Fibroblast of skin of left quadriceps (primary cell): ENCODE measurements around the gene ANKRD62.
A peak's percentile ranks its signal among the peaks of the same experiment; 100 is the strongest.

Source experiments
- DNase-seq, 2 experiments: peaks; one replicate each; pipeline ENCODE4 v3.0.0-alpha.2; 2013; ENCODE audit warnings: low read depth in 2 of 2

The ANKRD62 gene

DNA sequence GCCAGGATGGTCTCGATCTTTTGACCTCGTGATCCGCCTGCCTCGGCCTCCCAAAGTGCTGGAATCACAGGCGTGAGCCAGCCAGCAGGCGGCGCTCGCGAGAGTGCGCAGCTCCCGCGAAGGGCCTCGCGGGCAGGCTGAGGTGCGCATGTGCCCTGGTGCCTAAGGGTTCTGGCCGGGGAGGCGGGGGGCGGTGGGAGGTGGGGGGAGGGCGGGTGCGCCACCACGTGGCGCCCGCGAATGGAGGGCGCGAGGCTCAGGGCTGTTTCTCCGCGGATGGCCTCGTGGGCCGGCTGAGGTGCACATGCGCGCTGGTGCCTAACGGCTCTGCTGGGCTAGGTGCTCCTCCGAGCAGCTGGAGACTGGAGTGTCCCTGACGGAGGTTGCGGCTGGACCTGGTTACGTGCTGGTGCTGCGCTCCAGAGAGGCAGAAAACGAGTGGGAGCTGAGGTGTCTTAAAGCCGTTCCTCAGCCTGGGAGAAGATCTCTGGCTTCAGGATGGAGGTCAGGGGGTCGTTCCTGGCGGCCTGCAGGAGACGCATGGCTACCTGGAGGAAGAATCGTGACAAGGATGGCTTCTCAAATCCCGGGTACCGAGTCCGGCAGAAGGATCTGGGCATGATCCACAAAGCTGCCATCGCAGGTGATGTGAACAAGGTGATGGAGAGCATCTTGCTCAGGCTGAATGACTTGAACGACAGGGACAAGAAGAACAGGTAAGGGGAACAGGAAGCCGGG is at the start of gene ANKRD62:
Gene ANKRD62 (plus strand): TSS at position 324 of the 738 bp plus-strand sequence. CDS start 175 bp downstream, at position 499.
- DNase-seq, result no peak

DNA sequence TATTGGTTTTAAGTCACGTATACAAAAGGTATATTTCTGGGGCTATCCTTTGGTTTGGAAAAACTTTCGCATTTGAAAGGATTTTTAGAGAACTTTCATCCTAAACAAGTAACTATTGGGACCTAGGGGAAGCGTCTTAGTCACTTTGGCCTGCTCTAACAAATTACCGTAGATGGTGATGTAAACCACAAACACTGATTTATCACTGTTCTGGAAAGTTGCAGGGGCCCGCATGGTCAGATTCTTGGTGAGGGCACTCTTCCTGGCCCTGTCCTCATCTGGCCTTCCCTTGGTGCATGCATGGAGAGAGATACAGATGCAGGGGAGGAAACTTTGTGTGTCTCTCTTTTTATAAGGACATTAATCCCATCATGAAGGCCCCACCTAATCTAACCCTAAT is 49.1 kb upstream of the ANKRD62 start:
- DNase-seq, result no peak

DNA sequence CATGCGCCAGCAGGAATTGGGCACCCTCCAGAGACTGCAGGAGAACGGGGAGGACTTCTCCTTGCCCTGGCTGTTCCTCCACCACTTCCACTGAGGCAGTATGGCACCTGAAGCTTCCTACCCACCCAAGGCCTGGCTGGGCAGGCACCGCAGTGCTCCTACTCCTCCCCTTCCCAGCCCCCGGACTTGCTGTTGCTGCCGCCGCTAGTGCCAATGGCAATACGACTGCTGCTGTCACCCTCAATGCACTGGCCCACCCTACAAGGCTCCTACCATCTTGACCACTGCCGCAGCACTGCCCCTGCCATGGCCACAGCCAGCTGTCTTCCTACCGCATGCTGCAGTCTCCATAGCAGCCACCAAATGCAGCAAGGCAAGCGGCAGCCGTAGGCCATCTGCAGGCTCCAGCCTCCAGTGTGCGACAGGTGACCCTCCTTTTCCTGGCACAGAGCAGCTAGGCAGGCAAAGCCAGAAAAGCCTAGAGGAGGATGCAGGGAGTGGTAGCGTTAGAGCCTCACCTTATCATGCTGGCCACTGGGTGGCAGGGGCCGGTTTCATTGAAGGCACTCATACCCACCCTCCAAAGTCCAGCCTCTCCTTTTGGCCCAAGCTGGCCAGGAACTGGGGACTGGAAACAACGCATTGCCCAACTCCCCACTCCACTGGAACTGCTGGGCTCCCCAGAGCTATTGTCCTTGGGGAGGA is 47.4 kb upstream of the ANKRD62 start:
- DNase-seq, result no peak

DNA sequence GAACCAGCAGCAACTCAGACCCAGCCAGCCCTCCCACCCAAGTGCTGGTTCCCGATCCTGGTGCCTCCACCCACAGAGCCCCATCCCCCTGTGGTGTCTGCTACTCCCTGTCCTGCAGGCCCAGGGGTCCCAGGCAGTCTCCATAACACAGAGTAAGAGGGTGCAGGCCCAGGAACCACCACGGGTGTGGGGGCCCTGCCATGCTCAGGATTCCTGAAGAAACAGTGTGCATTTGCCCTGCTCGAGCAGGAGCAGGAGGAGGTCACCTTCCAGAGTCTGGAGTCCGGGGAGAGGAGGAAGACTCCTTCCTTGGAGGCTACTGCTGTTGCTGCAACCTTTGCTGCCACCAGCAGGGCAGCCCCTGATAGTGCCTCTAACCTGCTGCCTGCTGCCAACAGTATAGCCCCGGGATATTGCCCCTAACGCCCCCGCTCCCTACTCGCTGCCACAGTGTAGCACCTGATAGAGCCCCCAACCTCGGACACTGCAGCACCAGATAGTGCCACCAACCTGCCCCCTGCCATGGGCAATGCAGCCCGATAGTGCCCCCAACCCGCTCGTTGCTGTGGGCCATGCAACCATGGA is 46.8 kb upstream of the ANKRD62 start:
- DNase-seq, result no peak

DNA sequence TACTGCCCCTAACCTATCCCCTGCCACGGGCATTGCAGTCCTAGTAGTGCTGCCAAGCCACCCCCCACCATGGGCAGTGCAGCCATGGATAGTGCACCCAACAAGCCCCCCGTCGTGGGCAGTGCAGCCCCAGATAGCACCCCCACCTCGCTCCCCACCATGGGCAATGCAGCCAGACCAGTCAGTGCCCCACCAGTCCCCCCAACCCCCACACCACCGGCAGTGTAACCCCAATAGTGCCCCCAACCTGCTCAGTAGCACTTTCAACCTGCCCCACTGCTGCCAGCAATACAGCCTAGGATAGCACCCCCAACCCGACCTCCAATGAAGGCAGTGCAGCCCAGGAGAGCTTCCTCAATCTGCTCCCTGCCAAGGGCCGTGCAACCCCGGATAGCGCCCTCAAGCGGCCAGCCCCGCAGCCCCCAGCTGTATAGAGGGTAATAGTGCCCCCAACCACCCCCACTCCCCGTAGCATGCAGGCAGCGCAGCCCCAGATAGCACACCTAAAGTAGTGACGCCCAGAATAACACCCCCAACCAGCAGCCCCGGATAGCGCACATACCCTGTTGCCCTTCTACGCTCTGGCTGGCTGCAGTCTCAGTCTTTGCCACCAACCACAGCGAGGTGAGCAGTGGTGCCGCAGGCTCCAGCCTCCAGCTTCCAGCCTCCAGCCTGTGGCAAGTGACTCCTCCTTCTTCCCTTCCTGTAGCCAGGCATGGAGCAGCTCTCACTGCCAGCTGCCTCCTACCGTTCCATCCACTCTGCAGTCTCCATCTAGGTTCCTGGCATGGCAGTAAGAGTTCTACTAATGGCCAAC is 45.4 kb upstream of the ANKRD62 start:
- DNase-seq, result no peak

DNA sequence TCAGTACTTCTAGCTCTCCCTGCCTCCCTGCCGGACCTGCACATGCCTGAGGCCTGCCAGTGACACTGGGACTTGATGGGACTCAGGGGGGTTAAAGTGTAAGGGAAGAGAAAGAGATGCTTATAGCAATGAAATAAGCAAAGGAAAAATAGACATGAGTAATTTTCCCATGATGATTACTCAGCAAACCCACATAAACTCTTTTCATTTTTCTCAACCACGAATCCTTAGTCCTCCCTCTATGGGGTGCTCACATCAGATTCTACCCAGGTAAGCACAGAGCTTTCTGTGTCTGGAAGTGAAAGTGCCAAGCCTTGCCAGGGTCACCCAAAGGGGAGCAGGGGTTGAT is 44.8 kb upstream of the ANKRD62 start:
- DNase-seq, result peak in 1 of 2 experiments; percentile 43

DNA sequence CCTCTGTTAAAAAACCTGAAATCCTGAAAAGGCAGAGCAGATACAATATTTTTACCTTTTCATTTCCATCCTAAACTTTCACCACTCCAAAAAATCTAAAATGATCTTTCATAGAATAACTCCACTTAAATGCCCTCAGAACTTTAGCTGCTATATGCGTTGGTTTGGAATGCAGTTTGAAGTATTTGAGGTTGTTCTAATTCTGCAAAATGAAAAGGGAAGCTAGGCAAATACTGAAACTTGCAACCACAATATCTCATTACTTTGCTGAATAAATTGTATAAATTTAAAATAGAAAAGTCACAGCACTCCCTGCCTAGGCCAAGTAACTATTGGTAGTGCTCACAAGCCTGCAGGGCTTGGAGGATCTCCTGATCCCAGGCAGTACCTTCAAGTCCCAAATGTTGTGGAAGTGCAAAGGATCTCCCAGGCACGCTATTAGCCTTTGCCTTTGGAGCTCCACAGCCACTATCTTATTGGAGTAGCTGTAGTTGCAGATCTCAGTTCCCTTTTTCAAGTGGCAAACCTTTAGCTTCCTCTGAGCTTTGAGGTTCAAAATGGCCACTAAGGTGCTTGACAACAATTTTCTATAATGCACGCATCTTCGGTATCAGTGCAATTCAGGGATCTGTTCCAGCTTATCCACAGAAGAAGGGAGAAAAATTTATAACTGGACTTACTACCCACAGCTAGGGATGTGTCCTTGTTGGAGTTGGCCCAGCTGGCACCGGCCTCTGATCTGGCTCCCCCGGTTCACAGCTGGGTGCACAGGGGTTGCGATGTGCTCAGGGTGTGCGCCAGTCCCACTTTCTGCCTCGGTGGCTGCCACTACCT is 43.4 kb upstream of the ANKRD62 start:
- no peak for DNase-seq

DNA sequence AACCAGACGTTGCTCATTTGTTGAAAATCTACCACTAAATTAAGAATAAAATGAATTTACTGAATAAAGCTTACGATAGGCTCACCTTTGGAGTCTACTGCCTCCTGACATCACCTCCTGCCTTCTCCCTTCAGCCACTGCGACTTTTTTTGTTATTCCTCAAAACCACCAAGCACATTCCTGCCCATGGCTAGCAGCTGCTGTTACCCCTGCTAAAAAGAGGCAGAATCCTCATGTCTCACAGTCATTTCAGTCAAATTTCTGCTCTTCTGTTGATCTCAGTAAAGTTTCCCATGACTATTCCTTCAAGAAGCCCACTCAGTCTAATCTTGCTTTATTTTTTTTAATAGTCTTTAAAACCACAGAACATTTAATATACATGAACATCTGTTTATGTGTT is 40.8 kb upstream of the ANKRD62 start:
- no peak for DNase-seq

DNA sequence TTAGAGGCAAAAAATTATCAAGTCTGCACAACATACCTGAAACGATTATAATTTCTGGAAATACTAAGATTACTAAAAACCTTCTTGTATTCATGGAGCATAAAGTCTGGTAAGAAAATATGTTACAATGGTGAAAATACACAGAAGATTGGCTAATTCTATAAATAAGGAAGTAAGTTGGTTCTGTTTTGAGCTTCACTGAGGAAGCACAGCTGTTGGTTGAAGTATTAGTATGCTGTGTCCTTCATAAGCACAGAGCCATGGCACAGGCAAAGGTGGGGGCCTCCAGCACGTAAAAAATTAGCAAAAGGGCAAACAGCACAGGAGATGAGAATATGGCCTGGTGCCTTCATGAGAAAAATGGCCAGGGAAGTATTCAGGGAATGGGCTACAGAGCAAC is 40.4 kb upstream of the ANKRD62 start:
- DNase-seq, result no peak

DNA sequence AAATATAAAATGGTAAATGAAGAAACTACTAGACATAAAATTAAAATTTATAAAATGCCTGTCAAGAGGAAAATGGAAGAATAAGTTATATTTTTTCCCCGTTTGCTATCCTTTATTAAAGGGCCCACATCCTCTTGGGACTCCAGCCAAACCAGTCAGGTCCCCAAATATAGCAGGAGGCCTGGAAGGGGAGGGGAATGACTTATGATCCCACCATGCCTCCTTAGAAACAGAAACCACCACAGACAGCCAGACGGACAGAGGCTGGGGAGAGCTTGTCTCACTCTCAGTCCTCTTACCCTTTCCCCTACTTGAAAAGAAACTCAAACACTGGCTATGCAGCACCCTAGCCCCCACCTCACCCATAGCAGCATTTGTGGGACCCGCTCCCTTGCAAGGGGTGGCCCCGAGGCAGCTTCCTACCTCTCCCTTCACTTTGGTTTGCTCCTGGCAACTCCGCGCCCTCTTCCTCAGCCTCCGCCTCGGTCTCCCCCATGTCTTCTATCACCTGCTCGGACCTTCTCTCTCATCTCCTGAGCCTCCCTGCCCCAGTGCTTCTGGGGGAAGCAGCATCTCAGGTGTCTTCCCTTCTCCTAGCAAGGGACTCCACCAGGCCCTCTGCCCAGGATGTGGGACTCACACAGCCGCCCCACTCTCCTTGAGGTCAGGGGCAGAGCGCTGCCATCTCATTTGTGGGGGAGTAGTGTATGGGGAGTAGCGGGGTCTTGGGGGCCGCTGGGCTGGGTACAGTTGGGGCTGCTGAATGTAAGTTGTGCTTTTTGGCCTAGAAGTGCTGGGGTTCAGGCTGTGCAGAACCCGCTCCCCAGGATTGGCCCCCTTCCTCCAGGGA is 37.4 kb upstream of the ANKRD62 start:
- no peak for DNase-seq

DNA sequence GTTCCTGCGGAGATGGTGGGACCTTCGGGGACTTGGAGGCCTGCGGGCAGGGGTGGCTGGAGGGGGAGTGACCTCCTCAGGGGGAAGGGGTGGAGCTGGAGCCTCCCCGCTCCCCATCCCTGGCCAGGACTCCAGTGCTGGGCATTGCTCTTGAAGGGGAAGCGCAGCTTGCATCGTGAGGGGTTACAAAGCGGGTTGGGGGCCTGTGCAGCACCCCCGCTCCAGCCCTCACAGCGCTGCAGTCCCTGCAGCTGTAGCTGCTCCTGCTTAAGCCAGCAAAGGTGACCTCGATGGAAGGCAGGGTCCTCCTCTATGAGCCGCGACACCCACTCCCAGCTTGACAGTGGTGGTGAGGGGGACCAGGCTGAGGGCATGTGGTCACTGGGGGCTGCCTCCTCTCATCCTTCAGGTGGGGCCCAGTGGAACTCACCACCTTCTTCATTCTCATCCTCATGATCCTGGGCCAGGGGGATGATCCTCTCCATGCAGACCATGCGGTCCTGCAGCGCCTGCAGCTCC is 36.7 kb upstream of the ANKRD62 start:
- no peak for DNase-seq

DNA sequence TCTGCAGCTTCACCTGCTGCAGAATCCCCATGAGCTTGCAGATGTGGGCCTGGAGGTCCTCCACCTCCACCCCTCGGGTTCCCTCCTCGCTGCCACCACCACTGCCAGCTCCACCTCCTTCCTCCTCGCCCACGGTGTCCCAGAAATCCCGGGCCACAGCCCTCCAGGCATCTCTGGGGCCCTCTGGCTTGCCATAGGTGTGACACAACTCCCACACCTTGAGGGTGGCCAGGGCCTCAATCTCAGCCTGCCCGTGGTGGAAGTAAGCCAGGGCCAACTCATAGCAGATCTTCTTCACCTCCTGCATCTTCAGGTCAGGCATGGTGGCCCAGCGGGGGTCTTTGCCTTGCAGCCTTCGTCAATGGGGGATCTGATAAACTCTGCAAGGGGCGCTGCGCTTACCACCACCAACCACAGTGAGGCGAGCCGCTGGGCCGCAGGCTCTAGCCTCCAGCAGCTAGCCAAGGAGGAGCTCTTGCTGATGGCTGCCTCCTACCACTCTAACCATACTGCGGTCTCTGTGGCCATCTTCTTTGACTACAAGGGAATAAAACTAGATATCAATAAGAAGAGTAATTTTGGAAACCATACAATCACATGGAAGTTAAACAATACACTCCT is 36.1 kb upstream of the ANKRD62 start:
- no peak for DNase-seq

DNA sequence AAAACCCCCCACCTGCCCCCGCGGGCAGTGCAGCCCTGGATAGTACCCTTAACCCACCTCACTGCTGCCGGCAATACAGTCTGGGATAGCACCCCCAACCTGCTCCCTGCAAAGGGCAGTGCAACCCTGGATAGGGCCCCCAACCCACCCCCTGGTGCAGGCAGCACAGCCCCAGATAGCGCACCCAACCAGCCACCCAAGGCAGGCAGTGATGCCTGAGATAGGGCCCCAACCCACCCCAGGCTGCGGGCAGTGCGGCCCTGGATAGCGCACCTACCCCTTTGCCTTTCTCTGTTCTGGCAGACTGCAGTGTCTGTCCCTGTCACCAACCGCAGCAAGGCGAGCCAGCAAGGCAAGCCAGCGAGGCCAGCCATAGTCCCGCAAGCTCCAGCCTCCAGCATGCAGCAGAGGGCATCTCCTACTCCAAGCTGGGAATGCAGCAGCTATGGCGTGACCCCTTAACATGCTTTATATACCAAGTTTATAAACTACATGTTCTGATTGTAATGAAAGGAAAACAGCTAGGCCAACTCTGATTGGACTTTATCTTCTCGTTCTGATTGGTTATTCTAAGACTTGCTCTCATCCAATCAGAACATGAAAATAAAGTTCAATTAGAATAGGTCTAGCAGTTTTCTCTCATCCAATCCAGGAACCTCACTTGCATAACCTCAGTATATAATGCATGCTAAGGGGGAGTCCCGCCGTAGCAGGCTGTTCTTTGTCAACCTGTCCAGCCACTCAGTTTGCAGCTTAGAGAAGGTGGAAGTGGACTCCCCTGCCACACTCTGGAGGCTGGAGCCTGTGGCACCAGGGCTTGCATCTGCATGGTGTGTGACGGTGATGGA is 34.1 kb upstream of the ANKRD62 start:
- DNase-seq, result no peak

DNA sequence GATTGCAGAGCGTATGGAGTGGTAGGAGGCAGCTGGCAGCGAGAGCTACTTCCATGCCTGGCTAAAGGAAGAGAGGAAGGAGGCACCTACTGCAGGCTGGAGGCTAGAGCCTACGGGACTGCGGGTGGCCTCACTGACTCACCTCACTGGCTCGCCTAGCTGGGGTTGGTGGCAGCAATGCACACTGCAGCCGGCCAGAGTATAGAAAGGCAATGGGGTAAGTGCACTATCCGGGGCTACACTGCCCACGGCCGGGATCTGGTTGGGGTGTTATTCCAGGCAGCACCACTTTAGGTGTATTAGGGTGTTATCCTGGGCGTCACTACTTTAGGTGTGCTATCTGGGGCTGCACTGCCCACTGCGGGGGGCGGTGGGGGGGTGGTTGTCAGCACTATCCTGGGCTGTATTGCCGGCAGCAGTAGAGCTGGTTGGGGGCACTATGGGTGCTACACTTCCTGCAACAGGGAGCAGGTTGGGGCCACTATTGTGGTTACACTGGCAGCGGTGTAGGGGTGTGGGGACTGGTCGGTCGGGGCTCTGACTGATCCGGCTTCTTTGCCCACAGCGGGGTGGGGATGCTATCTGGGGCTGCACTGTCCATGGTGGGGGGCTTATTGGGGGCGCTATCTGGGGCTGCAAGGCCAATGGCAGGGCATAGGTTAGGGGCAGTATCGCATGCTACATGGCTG is 33.3 kb upstream of the ANKRD62 start:
- no peak for DNase-seq

DNA sequence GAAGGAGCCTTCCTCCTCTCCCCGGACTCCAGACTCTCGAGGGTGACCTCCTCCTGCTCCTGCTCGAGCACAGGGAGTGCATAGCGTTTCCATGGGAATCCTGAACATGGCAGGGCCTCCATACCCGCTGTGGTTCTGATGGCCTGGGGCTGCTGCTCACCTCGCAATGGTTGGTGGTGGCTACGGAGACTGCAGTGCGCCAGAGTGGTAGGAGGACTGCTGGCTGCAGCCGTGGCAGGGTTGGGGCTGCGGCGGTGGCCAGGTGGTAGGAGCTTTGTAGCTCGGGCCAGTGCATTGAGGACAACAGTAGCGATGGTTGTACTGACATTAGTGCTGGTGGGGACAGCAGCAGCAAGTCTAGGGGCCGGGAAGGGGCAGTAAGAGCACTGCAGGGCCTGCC is 32.0 kb upstream of the ANKRD62 start:
- no peak for DNase-seq

DNA sequence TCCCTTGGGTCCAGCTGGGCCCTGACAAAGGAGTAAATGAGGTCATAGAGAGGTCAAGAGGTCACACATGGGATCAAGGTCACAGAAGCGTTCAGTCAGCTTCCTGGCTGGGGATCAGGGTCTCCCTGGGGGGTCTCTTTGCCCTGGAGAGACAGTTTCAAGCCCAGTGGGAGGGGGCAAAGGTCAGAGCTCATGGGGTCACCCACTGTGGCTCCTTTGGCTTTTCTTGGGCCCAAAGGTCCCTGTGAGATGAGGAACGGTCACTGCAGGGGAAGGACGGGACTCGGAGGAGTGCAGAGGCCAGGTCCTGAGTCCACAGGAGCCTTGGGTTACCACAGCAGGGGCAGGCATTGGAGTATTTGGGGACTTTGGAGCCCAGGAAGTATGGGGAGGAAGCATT is 30.7 kb upstream of the ANKRD62 start:
- no peak for DNase-seq

DNA sequence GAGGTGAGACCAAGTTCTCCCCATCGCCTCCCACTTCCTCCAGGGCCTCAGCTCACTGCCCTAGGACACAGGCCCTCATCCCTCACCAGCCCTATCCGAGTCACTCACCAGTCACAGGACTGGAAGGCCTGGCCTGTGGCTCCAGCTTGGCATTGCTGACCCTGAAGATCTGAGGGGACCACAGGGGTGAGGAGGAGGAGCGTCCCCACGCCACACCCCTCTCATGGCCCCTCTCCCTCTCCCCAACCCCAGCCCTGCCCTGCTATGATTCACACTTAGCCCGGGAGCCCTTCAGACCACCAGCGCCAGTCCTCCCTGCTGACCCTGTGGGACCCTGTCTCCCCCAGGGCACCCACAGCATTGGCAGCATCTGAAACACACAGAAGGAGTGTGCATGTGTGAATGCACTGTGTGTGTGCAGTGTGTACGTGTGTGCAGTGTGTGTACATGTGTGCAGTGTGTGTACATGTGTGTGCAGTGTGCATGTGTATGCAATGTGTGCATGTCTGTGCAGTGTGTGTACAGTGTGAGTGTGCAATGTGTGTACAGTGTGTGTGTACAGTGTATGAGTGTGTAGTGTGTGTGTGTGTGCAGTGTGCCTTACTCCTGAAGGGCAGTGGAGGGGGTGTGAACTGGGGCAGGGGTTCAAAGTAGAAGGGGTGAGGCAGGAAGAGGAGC is 29.4 kb upstream of the ANKRD62 start:
- no peak for DNase-seq

DNA sequence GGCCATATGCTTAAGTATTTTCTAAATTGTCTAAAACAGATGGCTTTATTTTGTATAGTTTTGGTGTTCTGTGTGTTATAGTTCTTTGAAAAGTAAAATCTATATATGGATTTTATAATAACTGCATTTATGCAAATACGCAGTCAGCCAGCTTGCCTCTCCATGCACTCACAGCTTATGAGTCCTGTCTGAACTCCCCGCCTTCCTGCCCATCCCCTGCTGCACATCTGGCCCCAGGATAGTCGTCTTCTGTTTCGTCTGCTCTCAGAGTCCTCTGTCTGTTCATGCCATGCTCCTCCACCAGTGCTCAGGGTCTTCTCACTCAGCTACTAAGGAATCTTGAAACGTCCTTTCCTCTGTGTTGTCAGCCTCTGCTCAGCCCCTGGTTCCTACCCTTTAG is 28.2 kb upstream of the ANKRD62 start:
- DNase-seq, result no peak
